IPS-NIHi11 (cell line): ENCODE data around the gene C10orf67.
"Not testable (repeated sequence)": the region's sequence is repeated elsewhere in the genome, so short reads cannot be mapped to it uniquely, and the experiment has no call there.

Source experiments
- DNase-seq: peaks from one replicate; pipeline ENCODE4 v3.0.0; 2012; ENCODE audit warnings: mixed read lengths, low spot score

C10orf67 gene

GRCh38 chr10:23344241-23344841 is at the start of gene C10orf67:
Gene C10orf67 (minus strand): TSS chr10:23344797. CDS start chr10:23344774, 23 bp downstream.
- DNase-seq = peak; percentile 60

GRCh38 chr10:23391821-23392220 is 47.2 kb upstream of the C10orf67 start:
- no peak for DNase-seq

GRCh38 chr10:23390809-23391208 is 46.2 kb upstream of the C10orf67 start:
- no peak for DNase-seq

DNA sequence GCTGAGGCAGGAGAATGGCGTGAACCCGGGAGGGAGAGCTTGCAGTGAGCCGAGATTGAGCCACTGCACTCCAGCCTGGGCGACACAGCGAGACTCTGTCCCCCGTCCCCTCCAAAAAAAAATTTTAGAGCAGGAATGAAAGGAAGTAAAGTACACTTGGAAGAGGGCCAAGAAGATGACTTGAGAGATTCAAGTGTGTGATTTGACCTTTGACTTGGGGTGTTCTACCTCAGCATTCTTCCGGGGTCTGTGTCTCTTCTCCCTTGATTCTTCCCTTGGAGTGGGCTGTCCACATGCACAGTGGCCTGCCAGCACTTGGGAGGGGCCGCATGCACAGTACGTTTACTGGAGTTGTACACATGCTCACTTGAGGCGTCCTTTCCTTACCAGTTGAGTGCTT is 45.8 kb upstream of the C10orf67 start:
- DNase-seq = not testable (repeated sequence)

- DNase-seq = not testable (repeated sequence)
These were observed 42.9 kb upstream of the C10orf67 start for GRCh38 chr10:23387516-23387915.

GRCh38 chr10:23386052-23386451 is 41.5 kb upstream of the C10orf67 start:
- no peak for DNase-seq

- no peak for DNase-seq
These were observed 39.8 kb upstream of the C10orf67 start for GRCh38 chr10:23384364-23384763.

GRCh38 chr10:23383637-23384036 is 39.0 kb upstream of the C10orf67 start:
- DNase-seq = no peak

GRCh38 chr10:23381298-23382040 is 36.9 kb upstream of the C10orf67 start:
- DNase-seq = no peak

GRCh38 chr10:23379686-23380085 is 35.1 kb upstream of the C10orf67 start:
- no peak for DNase-seq

- DNase-seq = no peak
These were observed 31.6 kb upstream of the C10orf67 start for GRCh38 chr10:23376229-23376655.

DNA sequence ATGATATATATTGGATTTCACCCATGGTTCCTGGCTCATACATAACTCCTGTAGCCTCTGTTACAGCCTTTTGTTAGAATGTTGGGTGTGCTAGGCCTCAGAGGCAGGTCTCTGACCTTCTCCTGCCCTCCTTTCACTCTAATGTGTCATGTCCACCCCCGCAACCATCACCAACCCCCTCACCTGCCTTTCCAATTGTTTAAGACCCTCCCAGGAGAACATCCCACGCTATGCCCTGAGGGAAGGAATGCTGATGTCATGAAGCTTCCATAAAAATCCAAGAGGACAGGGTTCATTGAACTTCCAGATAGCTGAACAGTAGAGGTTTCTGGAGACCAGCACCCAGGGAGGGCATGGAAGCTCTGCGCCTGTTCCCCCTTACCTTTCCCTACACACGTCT is 30.8 kb upstream of the C10orf67 start:
- no peak for DNase-seq

DNA sequence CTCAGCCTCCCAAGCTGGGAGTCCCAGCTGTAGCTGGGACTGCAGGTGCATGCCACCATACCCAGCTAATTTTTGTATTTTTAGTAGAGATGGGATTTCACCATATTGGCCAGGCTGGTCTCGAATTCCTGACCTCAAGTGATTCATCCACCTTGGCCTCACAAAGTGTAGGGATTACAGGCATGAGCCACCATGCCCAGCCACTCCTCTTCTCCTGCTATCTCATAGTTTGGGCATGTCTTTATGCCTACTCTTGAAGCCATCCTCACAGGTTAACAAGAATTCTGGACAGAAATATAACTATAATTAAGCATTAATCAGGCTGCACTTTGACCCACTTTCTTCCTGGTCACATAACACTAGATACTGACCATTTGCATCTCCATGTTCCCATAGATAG is 28.6 kb upstream of the C10orf67 start:
- DNase-seq = no peak

GRCh38 chr10:23371073-23371472 is 26.5 kb upstream of the C10orf67 start:
- DNase-seq = no peak

DNA sequence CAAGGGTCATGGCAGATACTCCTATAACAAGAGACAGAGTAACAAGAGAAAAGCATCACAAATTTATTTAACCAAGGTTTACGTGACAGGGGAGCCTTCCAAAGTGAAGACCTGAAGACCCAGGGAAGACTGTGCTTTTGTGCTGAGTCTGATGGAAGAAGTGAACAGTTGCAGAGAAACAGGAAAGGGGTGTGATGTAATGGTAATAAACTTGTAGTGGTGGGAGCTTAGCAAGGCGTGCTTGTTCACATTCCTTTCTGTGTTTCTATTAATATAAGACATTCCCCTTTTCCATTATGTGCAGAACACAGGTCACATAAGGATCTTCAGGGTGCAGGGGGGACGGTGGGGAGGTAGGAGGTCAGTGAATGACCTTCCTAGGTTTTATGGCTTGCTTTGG is 25.5 kb upstream of the C10orf67 start:
- DNase-seq = no peak

DNA sequence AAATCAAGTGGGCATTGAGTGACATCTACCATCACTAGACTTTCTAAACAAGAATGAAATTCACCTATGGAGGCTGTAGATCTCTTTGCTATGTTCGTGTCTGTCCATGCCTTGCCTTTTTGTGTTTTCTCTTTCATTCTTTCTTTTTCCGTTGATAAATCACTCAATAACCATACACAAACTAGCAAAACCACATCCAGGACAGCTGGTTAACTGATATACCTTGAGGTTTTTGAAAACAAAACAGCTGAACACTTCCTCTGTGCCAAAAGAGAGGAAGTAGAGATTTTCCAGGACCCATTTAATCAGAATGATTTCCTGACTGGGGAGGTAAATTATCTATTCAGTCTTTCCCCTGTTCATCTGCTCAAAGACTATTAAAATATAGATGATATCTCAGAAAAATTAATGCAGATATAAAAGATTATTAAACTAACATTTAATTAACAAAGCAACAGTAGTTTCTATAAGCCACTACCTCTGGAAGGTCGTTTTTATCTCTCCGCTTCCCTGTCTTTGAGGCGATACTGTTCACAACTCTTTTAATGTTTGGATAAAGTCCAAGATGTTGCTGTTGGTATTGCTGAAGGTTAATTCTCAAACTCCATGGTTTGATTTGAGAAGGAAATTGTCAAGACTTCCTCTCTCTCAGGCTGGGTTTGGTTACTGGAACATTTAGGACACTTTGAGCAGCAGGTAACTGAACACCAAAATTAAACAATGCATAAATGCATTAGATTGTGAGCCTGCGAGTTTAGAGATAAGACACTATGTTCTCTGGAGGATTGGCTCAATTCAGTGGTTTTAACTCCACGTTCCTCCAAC is 24.4 kb upstream of the C10orf67 start:
- no peak for DNase-seq

- no peak for DNase-seq
These were observed 23.4 kb upstream of the C10orf67 start for GRCh38 chr10:23367896-23368595.

- DNase-seq = not testable (repeated sequence)
These were observed 20.9 kb upstream of the C10orf67 start for GRCh38 chr10:23365417-23366030.

GRCh38 chr10:23364378-23364777 is 19.8 kb upstream of the C10orf67 start:
- DNase-seq = no peak

GRCh38 chr10:23363793-23364135 is 19.2 kb upstream of the C10orf67 start:
- no peak for DNase-seq

GRCh38 chr10:23362879-23363792 is 18.5 kb upstream of the C10orf67 start:
- no peak for DNase-seq
